HG02870 (cell line): ENCODE data around the gene PLAAT3.
"Not testable (repeated sequence)": the region's sequence is repeated elsewhere in the genome, so short reads cannot be mapped to it uniquely, and the experiment has no call there.

Experiments
- ATAC-seq: cut with Tn5 transposase; IDR thresholded peaks from one replicate; pipeline ENCODE4 v1.9.1; 2021; ENCODE audit warnings: mild to moderate bottlenecking, moderate library complexity; ENCODE audit not compliant: unreplicated experiment

Gene PLAAT3

GRCh38 chr11:63547061-63547460, 67.2 kb downstream of the PLAAT3 start:
- no peak for ATAC-seq

GRCh38 chr11:63543711-63544110, 70.5 kb downstream of the PLAAT3 start:
- no peak for ATAC-seq

- not testable (repeated sequence) for ATAC-seq
Observed at GRCh38 chr11:63542506-63542905, 71.7 kb downstream of the PLAAT3 start.

DNA sequence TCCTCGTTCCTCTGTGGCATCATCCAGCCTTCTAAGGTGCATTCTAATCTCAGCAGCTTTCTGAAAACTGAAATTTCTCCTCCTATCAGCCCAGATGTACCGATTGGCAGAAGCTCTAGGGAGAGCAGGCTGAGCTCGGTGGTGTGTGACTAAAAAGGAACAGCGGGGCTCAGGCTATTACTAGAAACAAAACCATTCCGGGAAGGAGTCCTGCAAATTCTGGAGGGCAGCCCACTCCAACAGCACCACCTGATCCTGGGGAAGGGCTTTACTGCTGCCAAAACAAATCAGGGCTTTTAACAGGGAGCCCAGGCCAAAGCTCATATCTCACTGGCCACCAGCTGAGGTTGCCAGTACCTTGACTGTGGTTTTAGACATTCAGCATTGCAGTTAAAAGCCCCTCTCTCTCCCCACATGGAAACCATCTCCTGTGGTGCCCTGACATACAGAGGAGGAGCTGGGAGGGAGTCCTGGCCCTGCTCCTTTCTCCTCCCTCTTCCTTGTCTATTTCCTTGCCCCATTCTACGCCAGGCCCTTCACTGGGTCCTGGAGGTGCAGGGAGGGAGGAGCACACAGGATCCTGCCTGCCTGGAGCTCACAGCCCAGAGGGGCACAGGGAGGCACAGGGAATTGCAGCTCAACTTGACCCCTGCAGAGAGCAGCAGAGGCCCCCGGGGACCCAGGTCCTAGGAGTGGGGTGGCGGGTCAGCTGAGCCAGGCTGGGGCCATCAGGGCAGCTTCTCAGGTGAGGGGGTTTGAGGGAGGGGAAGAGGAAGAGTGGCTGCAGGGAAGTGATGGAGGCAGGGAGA, 76.7 kb downstream of the PLAAT3 start:
- no peak for ATAC-seq

DNA sequence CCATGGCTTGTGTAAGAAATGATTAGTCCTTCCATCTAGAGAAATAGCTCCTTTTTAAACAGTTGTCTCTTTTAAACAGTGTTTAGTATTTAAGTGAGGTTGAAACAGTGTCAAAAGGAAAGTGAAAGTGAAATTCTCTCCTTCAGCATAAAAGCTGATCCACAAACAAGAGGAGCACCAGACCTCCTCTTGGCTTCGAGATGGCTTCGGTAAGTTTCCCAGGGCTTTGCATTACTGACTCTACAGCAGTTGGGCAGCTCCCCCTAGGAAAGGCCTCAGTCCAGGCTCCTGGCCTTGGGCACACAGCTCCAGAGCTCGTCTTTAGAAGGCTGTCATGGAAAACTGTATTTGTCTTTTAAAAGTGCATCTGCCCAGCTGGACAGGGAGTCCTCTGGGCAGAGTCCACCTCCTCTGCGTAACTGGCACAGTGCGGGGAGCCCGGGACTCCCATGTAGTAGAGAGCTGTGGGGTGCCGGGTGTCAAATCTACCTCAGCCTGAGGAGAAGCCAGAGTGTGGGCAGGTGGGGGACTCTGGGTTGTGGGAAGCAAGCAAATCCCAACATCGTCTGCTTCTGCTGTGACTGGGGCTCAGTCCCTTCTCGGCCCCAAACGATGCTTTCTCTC, 77.5 kb downstream of the PLAAT3 start, which contains the start of gene PLAAT4:
PLAAT4 (plus strand) TSS at position 140 of the 624 bp plus-strand sequence; CDS start at position 201, 61 bp downstream.
- ATAC-seq = no peak

GRCh38 chr11:63535734-63536133, 78.5 kb downstream of the PLAAT3 start:
- no peak for ATAC-seq

DNA sequence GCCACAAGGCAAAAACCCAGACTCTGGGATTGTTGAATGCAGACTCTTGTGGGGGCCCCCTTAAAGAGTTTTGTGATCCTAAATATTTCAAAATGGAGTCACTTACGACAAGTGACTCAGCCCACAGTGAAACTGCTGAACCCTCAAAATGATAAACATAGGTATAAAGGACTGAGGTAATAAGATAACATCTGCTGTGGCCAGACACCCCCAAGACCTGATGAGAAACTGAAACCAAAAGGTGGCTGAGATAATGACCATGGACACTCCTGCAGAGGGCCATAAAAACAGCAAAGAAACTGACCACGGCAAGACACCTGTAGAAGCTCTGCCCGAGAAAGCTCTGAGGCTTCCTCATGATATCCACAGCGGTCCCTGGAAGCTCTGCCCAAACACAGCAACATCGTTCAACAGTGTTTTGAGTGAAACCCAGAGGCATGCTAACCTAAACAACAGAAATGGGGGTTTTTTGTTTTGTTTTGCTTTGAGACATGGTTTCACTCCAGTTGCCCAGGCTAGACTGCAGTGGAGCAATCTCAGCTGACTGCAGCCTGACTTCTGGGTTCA, 79.3 kb downstream of the PLAAT3 start:
- ATAC-seq = peak; percentile 58

GRCh38 chr11:63534076-63534475, 80.2 kb downstream of the PLAAT3 start:
- no peak for ATAC-seq

DNA sequence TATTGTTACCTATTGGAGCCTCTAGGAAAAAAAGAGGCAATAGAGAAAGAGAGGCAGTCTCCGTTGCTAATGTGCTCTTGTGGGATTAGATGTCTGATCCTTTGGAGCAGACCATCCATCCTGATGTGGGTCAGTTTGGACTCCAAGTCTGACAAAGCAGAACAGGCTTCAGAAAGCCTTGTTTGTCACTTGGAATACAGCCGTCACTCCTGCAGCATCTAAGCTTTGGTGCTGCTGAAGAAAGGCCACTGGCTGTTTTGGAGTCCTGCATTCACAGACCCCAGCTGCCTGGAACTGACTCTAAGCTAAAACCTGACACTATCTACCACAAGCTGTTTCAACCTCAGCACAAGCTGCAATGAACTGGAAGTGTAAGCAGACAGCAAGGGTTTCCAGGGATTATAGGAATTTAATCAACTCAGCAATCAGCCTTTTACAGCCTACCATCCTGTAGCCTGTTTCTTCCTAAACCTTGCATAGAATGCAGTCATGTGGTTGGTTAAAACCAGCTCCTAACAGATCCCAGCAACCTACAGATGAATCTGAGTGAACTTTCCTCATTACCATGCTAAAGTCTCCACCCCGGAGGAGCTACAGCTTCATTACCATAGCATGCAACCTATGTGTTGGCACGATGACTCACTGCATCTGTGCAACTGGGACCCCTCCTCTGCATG, 81.3 kb downstream of the PLAAT3 start:
- ATAC-seq = no peak

DNA sequence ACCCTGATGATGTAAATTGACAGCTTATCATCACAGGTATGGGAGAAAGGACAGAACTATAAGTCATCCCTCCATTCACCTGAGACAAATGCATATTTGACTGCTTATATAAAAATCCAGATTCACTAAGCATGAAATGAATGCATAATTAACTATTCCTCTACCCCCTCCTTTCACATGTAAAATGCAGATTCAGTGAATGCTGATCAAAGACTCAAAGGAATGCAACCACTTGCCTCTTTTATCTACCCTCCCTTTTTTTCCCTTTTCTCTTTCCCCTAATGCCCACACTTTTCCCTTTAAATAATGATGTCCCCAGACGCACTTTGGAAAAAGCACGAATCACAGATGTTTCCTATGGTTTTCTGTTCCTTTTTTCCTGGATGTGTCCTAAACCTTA, 82.1 kb downstream of the PLAAT3 start:
- no peak for ATAC-seq

DNA sequence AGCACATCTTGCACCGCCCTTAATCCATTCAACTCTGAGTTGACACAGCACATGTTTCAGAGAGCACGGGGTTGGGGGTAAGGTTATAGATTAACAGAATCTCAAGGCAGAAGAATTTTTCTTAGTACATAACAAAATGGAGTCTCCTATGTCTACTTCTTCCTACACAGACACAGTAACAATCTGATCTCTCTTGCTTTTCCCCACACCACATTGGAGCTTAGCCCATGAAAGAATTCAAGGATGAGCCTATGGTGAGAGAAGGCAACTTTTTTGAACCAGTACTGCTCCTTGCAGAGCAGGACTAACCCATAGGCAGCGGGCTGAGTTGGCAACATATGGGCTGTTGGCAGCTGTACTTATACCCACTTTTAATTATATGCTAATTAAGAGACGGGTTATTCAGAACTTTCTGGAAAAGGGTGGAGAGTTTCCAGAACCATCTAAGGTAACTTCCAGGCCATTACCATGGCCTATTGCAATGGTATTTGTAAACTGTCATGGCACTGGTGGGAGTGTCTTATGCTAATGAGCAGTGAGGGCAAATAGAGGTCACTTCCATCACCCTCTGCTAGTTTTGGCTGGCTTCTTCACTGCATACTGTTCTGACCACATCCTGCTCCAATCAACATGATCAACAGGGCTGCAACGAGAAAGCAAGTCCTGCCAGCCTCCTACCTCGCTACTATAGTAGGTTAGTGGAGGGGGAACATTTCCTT, 83.0 kb downstream of the PLAAT3 start:
- not testable (repeated sequence) for ATAC-seq

GRCh38 chr11:63530021-63530420, 84.2 kb downstream of the PLAAT3 start:
- no peak for ATAC-seq

DNA sequence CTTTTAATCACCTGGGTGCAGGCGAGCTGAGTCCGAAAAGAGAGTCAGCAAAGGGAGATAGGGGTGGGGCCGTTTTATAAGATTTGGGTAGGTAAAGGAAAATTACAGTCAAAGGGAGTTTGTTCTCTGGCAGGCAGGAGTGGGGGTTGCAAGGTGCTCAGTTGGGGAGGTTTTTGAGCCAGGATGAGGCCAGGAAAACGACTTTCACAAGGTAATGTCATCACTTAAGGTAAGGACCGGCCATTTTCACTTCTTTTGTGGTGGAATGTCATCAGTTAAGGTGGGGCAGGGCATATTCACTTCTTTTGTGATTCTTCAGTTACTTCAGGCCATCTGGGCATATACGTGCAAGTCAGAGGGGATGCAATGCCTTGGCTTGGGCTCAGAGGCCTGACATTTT, 84.9 kb downstream of the PLAAT3 start:
- ATAC-seq = not testable (repeated sequence)

- ATAC-seq = not testable (repeated sequence)
Observed at GRCh38 chr11:63528729-63529278, 85.4 kb downstream of the PLAAT3 start.

- ATAC-seq = not testable (repeated sequence)
Observed at GRCh38 chr11:63528156-63528555, 86.1 kb downstream of the PLAAT3 start.

GRCh38 chr11:63527667-63528066, 86.6 kb downstream of the PLAAT3 start:
- ATAC-seq = no peak
